Hematopoietic multipotent progenitor cell treated with erythropoietin and hydrocortisone succinate and interleukin-3 and kit ligand, for 6 days (in vitro differentiated cells): ENCODE results near the gene AMZ1.

Source experiments
- DNase-seq: peaks from one replicate; pipeline ENCODE4 v3.0.0-alpha.2; 2015

AMZ1 gene

DNA sequence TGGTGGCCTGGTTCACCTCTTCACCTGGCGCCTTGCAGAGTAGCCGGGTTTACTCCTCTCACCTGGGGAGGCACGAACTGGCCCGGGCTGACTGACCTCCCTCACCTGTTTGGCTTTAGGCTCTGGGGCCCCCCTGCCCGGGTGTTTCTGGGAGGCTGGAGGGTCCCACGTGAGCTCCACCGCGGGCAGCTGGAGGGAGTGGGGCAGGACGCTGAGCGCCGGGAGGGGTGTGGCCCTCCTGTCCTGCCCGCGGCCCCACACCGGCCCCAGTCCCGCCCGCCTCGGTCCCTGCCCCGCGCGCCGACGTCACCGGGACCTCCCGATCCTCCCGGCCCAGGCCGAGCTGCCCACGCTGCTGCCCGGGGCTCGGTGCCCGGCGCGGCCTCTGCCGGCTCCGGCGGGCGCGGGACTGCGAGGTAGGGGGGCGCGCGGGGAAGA, at the start of gene AMZ1:
TSS of gene AMZ1 (plus strand) at position 322 of the 438 bp plus-strand sequence. CDS start 12,250 bp downstream, outside the sequence.
- no peak for DNase-seq

- no peak for DNase-seq
Observed at GRCh38 chr7:2638224-2638991, 49.6 kb upstream of the AMZ1 start.

- DNase-seq = no peak
Observed at GRCh38 chr7:2639181-2639681, 48.8 kb upstream of the AMZ1 start.

- DNase-seq = no peak
Observed at GRCh38 chr7:2639695-2640481, 48.1 kb upstream of the AMZ1 start.

DNA sequence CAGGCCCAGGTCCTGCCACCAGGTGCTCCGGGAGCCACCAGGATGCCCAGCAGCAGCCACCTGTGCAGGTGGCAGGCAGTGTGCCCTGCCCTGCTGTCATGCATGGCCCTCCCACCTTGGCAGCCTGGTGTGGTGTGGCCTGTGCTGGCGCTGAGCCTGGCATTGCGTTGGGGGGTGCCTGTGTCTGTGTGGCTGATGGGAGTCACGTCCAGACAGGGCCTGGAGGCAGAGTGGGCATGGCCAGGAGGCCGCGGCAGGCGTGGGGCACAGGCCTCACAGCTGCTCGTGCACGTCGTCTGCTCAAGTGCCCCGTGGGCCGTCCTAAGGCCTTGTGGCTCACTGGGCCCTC, 47.5 kb upstream of the AMZ1 start:
- no peak for DNase-seq

DNA sequence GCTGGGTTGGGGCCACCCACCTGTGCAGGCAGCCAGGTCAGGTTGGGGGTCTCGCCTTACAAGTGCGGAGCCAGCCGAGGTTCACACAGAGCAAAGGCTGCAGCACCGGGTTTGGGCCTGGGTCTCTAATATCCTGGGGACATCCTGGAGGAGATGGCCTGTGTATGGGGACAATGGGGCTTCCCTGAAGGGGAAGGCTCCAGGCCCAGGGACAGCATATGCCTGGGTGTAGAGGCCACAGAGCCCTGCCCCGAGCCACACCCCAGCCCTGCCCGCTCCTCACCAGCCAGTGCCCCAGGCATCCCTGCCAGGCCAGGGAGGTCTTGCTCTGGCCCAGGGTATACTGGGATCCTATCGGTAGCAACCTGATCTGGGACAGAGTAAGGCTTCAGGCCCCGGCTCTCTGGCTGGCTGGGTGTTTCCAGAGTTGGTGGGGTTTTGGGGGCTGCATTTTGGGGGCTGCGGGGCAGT, 47.1 kb upstream of the AMZ1 start:
- DNase-seq = no peak

- peak; percentile 58 for DNase-seq
Observed at GRCh38 chr7:2641406-2642393, 46.3 kb upstream of the AMZ1 start.

- DNase-seq = peak; percentile 67
Observed at GRCh38 chr7:2643386-2644219, 44.4 kb upstream of the AMZ1 start.

GRCh38 chr7:2644220-2644561, 43.8 kb upstream of the AMZ1 start:
- no peak for DNase-seq

DNA sequence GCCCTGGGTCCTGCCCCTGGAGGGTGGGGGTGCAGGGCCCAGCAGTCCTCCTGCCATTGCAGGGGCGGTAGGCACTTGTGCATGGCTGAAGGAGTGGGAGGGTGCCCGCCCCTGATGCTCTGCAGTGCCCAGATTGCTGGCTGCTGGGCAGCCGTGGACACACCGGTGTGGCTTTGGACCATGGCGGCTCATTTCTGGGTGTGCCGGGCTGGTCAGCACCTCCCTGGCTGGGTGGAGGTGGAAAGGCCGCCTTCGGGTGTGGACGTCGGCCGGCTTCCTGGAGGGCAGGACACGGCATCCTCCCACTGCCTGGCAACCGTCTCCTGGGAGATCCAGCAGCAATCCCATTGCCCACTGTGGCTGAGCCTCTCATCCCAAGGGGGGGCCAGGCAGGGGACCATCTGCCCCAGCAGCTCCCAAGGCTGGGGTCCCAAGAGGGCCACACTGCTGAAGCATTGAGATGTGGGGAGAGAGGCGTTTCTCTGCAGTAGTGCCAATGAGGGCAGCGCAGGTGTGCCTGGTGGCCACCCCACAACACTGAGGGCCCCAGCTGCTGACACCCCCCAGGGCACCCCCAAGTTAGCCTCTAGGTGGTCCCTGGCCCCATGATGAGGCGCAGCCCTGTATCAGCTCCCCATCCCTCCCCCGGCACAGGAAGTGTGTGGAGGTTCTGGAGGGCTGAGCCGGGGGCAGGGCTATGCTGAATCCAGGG, 43.3 kb upstream of the AMZ1 start:
- DNase-seq = no peak

DNA sequence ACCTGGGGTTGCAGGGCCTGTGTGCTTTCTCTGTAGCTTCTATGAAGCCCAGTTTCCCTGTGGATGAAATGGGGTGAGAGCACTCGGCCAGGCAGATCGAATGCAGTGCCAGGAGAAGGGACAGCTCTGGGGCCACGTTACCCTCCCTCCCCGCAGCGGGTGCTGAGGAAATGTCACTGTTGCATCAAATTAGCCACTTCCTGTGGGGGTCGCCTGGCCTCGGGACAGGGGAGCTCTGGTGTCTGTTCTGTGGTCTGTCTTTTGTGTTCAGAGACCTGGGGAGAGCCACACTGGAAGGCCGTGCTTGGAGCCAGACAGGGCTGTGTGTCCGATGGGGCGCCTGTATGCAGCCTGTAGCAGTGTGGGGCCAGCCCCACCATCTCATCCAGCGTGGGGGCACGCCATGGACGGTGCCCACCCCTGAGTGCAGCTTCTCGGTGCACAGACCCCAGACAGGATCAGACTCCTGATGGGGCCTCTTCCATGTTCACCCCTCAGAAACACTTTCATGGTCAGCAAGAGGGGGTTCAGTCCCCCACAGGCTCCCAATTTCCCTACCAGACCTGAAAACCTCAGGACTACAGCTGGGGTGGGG, 42.6 kb upstream of the AMZ1 start:
- DNase-seq = peak; percentile 78

DNA sequence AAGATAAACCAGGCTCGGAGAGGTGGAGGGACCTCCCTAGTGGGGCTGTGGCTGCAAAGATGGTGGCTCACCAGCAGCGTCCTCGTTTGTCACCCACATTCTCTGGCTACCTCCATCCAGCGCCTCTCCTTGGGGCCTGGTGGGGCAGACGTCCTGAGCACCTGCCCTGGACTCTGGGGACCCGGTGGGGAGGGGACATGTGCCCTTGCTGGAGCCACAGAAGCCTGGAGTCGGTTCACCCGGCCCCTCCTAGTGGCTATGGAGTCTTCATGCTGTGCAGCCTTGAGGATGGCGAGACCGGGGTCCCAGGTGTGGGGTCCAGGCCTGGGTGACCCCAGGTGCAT, 41.7 kb upstream of the AMZ1 start:
- no peak for DNase-seq

DNA sequence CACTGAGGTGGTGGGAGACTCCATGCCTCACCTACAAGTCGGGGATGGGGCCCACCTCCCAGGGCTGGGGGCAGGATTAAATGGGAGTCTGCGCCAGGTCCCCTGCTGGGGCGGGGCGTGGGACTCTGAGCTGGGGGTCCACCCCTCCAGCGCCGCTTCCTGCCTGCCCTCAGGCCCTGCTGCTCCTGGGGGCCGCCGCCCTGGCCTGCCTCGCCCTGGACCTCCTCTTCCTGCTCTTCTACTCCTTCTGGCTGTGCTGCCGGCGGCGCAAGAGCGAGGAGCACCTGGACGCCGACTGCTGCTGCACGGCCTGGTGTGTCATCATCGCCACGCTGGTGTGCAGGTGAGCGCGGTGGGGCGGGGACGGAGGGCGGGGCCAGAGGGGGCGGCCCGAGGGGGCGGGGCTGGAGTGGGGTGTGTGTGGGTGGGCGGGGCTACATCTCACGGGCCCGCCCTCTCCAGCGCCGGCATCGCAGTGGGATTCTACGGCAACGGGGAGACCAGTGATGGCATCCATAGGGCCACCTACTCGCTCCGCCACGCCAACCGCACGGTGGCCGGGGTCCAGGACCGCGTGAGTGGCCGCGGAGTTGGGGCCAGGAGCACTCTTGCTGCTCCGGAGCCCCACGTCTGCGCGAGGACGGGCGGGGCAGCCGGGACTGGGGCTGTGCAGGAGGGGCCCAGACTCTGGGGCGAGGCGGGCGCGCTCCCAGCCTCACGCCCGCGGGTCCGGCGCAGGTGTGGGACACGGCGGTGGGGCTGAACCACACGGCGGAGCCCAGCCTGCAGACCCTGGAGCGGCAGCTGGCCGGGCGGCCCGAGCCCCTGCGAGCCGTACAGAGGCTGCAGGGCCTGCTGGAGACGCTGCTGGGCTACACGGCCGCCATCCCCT, 41.1 kb upstream of the AMZ1 start:
- DNase-seq = no peak

- no peak for DNase-seq
Observed at GRCh38 chr7:2647594-2648172, 40.3 kb upstream of the AMZ1 start.

GRCh38 chr7:2649139-2649838, 38.7 kb upstream of the AMZ1 start:
- DNase-seq = no peak

DNA sequence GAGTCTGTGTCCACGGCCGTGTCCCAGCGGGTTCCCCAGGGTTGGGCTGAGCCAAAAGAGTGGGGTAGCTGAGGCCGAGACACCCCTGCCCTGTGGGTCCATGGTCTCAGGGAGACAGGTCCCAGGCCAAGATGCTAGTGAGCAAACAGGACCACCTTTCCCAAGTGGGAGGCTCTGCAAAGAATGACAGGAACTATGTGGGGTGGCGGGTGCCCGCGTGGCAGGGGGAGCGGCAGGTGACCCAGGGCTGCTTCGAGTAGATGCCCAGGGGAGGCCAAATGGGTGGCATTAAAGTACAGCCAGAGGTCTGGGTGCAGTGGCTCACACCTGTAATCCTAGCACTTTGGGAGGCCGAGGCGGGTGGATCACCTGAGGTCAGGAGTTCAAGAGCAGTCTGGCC, 38.0 kb upstream of the AMZ1 start:
- no peak for DNase-seq

DNA sequence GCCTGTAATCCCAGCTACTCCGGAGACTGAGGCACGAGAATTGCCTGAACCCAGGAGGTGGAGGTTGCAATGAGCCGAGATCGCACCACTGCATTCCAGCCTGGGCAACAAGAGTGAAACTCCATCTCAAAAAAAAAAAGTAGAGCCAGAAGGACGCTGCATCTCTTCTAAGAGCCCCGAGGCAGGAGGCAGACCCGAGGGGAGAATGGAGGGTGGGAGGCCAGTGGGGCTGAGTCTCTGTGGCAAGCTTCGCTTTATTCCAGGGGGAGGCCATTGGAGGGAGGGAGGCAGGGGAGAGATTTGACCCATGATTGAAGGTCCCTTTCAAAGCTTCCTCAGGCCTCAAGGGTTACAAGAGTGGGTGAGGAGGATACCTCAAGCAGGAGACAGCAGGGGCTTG, 37.6 kb upstream of the AMZ1 start:
- no peak for DNase-seq

DNA sequence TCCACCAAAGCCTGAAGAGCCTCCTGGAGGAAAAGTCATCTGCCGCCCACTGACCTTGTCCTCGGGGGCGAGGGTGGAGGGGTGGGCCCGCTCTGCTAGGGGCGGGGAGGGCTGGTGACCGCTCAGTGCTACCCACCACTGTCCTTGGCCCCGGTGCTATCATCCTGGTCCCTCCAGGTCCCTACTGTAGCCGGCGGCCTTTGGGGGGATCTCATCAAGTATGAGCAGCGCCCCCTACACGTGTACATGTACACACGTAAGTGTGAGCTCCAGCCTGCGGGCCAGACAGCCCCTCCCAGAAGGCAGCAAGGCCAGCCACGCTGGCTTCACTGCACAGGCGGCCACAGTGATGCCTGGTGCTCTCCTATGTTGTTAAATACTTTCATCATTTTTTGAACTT, 36.7 kb upstream of the AMZ1 start:
- peak; percentile 73 for DNase-seq
